ENCODE measurements around the gene SELENOM. TPM values are rescaled to one million over a fixed set of nuclear protein-coding genes. Genes with fewer than 3 reads are reported as not detected.
"Not testable (repeated sequence)": the region's sequence is repeated elsewhere in the genome, so short reads cannot be mapped to it uniquely, and the experiment has no call there.

The SELENOM gene
- total RNA-seq, 1 donor from 2014 or later: 48.2 TPM

GRCh38 chr22:31062566-31063230, 44.7 kb downstream of the SELENOM start:
- DNase-seq (ENCODE audit: missing footprints): no peak
- ATAC-seq: no peak
- intact Hi-C loops (cut with DNase I): no loop called here

- ATAC-seq; intact Hi-C loops (cut with DNase I); DNase-seq (ENCODE audit: missing footprints): not testable (repeated sequence)
Measured at GRCh38 chr22:31059663-31060062, 47.7 kb downstream of the SELENOM start.

- DNase-seq (ENCODE audit: missing footprints): no peak
- ATAC-seq: no peak
Measured at GRCh38 chr22:31056986-31057599, 50.3 kb downstream of the SELENOM start.

GRCh38 chr22:31055635-31056159, 51.7 kb downstream of the SELENOM start:
- intact Hi-C loops (cut with DNase I): no loop called here
- DNase-seq (ENCODE audit: missing footprints) (peak; percentile 88), ATAC-seq (peak; percentile 95)

More at GRCh38 chr22:31056986-31057599, 50.3 kb downstream of the SELENOM start:
- intact Hi-C loops (cut with DNase I): no loop called here

- intact Hi-C loops (cut with DNase I): no loop called here
- peak; percentile 39 for ATAC-seq
- no peak for DNase-seq (ENCODE audit: missing footprints)
Measured at GRCh38 chr22:31055117-31055634, 52.2 kb downstream of the SELENOM start.

Other genes with a start within 250 kb of the SELENOM start
- 17.3 TPM for gene MORC2, start 138.8 kb downstream of the SELENOM start, total RNA-seq
- gene TUG1, start 138.3 kb downstream of the SELENOM start, total RNA-seq: 32.3 TPM
- gene SMTN, start 26.2 kb downstream of the SELENOM start, total RNA-seq: 250 TPM
- 16.6 TPM for gene INPP5J, start 15.4 kb upstream of the SELENOM start, total RNA-seq
- gene PLA2G3, start 32.9 kb upstream of the SELENOM start, total RNA-seq: not detected
- gene RNF185, start 52.6 kb upstream of the SELENOM start, total RNA-seq: 20.1 TPM
- gene LIMK2, start 104.7 kb upstream of the SELENOM start, total RNA-seq: 11.6 TPM
- gene PIK3IP1, start 184.9 kb upstream of the SELENOM start, total RNA-seq: 13.7 TPM
- gene PATZ1, start 238.8 kb upstream of the SELENOM start, total RNA-seq: 9.7 TPM